Measurements from ENCODE around the gene FANCM. TPM values are rescaled to one million over a fixed set of nuclear protein-coding genes. Genes with fewer than 3 reads are reported as not detected.

The FANCM gene
- total RNA-seq, 2 donors from 2014 or later: 11.9 to 13.5 TPM

- Histone ChIP-seq H3K4me1 (replicated peaks) (peaks cover 6% of the 10 kb centered on the region), H3K36me3 (no peaks in the 10 kb centered on the region), H3K27ac (no peak overlapping the region), H3K4me3 (no peak overlapping the region), H3K9me3 (no peaks in the 10 kb centered on the region), H3K27me3 (replicated peaks; ENCODE audit: insufficient read depth) (no peaks in the 10 kb centered on the region)
- intact Hi-C loops (cut with DNase I): no loop called here
- 77% methylated on average over 4 of the region's 4 CpGs for WGBS
- DNase-seq (ENCODE audit: low spot score): no peak
- no peak for TF ChIP-seq POLR2AphosphoS5 (IDR thresholded peaks at IDR 0.05)
- TF ChIP-seq CTCF (IDR thresholded peaks at IDR 0.05): no peak
Observed at GRCh38 chr14:45096218-45096617, 39.5 kb upstream of the FANCM start.

- TF ChIP-seq POLR2A (IDR thresholded peaks at IDR 0.05) (no peak), POLR2AphosphoS5 (IDR thresholded peaks at IDR 0.05) (no peak), CTCF (IDR thresholded peaks at IDR 0.05) (no peak)
- DNase-seq (ENCODE audit: low spot score): no peak
- Histone ChIP-seq H3K4me3 (no peak overlapping the region), H3K9me3 (no peaks in the 10 kb centered on the region), H3K27me3 (replicated peaks; ENCODE audit: insufficient read depth) (no peaks in the 10 kb centered on the region), H3K36me3 (no peaks in the 10 kb centered on the region), H3K4me1 (replicated peaks) (no peaks in the 10 kb centered on the region), H3K27ac (no peak overlapping the region)
- intact Hi-C loops (cut with DNase I): no loop called here
Observed at GRCh38 chr14:45103806-45104205, 31.9 kb upstream of the FANCM start.

- H3K4me3 ChIP-seq: no peak overlapping the region
- TF ChIP-seq POLR2A (IDR thresholded peaks at IDR 0.05) (no peak), CTCF (IDR thresholded peaks at IDR 0.05) (no peak)
- WGBS: 92% methylated on average over 1 of the region's 1 CpG
- intact Hi-C loops (cut with DNase I): no loop called here
- no peaks in the 10 kb centered on the region for H3K36me3 ChIP-seq
- no peaks in the 10 kb centered on the region for H3K9me3 ChIP-seq
- no peaks in the 10 kb centered on the region for H3K27me3 ChIP-seq (replicated peaks; ENCODE audit: insufficient read depth)
- H3K27ac ChIP-seq: no peak overlapping the region
- H3K4me1 ChIP-seq (replicated peaks): no peaks in the 10 kb centered on the region
- DNase-seq (ENCODE audit: low spot score): no peak
Observed at GRCh38 chr14:45104561-45104960, 31.2 kb upstream of the FANCM start.

GRCh38 chr14:45112896-45113781 lies 22.6 kb upstream of the FANCM start:
- H3K4me1 ChIP-seq (replicated peaks): no peaks in the 10 kb centered on the region
- intact Hi-C loops (cut with DNase I): no loop called here
- DNase-seq (ENCODE audit: low spot score): no peak
- 52% methylated on average over 6 of the region's 6 CpGs for WGBS
- H3K36me3 ChIP-seq: peaks cover 0 to 7% of the 10 kb centered on the region in 2 donors
- TF ChIP-seq CTCF (IDR thresholded peaks at IDR 0.05): no peak
- peak; percentile 22 for TF ChIP-seq POLR2AphosphoS5 (IDR thresholded peaks at IDR 0.05)
- H3K4me3 ChIP-seq: peak overlapping the region in 1 of 2 donors; percentile 3
- H3K27me3 ChIP-seq (replicated peaks; ENCODE audit: insufficient read depth): no peaks in the 10 kb centered on the region
- peak overlapping the region; percentile 21 to 56 for H3K27ac ChIP-seq
- H3K9me3 ChIP-seq: no peaks in the 10 kb centered on the region

GRCh38 chr14:45114327-45114726 lies 21.4 kb upstream of the FANCM start:
- WGBS: 77% methylated on average over 3 of the region's 3 CpGs
- Histone ChIP-seq H3K4me3 (no peak overlapping the region), H3K27me3 (replicated peaks; ENCODE audit: insufficient read depth) (no peaks in the 10 kb centered on the region), H3K9me3 (no peaks in the 10 kb centered on the region), H3K36me3 (peaks cover 0 to 7% of the 10 kb centered on the region in 2 donors), H3K27ac (no peak overlapping the region), H3K4me1 (replicated peaks) (no peaks in the 10 kb centered on the region)
- intact Hi-C loops (cut with DNase I): no loop called here
- TF ChIP-seq POLR2A (IDR thresholded peaks at IDR 0.05) (no peak), POLR2AphosphoS5 (IDR thresholded peaks at IDR 0.05) (no peak), CTCF (IDR thresholded peaks at IDR 0.05) (no peak)
- no peak for DNase-seq (ENCODE audit: low spot score)
